Nephron (organoid): ENCODE results near the gene TAS2R4.
A peak's percentile ranks its signal among the peaks of the same experiment; 100 is the strongest.
"Not testable (repeated sequence)": the region's sequence is repeated elsewhere in the genome, so short reads cannot be mapped to it uniquely, and the experiment has no call there.

Experiments
- H3K27ac Mint-ChIP-seq, 3 experiments: 2 replicates each; pipeline ENCODE4 v1.8.0; 2020; ENCODE audit warnings: mixed read lengths in 3 of 3, mild to moderate bottlenecking in 2 of 3, moderate library complexity in 1 of 3
- H3K27me3 Mint-ChIP-seq: 2 replicates; pipeline ENCODE4 v1.8.0; 2021; ENCODE audit warnings: low read depth, mild to moderate bottlenecking, moderate library complexity, mixed read lengths
- H3K36me3 Mint-ChIP-seq: 2 replicates; pipeline ENCODE4 v1.8.0; 2020; ENCODE audit warnings: low read depth, mixed read lengths
- H3K4me1 Mint-ChIP-seq: 2 replicates; pipeline ENCODE4 v1.8.0; 2020; ENCODE audit warnings: mixed read lengths
- H3K4me3 Mint-ChIP-seq, 3 experiments: 2 replicates each; pipeline ENCODE4 v1.8.0; 2020; ENCODE audit warnings: mild to moderate bottlenecking in 3 of 3, mixed read lengths in 3 of 3, moderate library complexity in 2 of 3
- H3K9me3 Mint-ChIP-seq: 2 replicates; pipeline ENCODE4 v1.8.0; 2020; ENCODE audit warnings: mixed read lengths
- TF ChIP-seq, protein P1 (sequence below), 3 experiments: fragments of 200-600 bp; sonication (generic); IDR thresholded peaks; one replicate each; pipeline ENCODE4 v1.5.0; 2021; ENCODE audit warnings: antibody characterized with exemption in 3 of 3; ENCODE audit not compliant: unreplicated experiment in 3 of 3

The TAS2R4 gene

DNA sequence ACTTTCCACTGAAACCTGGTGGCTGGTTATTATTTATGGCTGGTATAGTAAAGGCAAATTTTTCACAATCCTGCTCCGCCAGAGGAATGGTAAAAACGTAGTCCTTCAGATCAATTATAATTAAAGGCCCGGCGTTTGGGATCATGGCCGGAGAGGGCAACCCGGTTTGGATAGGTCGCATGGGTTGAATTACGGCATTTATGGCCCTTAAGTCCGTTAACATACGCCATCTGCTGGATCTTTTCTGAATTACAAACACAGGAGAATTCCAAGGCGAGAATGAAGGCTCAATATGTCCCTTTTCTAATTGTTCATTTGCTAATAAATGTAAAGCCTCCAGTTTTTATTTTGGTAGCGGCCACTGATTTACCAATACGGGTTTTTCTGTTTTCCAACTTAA lies 23.8 kb upstream of the TAS2R4 start:
- H3K4me3 Mint-ChIP-seq, result no peak overlapping the region
- TF ChIP-seq, protein P1, sequence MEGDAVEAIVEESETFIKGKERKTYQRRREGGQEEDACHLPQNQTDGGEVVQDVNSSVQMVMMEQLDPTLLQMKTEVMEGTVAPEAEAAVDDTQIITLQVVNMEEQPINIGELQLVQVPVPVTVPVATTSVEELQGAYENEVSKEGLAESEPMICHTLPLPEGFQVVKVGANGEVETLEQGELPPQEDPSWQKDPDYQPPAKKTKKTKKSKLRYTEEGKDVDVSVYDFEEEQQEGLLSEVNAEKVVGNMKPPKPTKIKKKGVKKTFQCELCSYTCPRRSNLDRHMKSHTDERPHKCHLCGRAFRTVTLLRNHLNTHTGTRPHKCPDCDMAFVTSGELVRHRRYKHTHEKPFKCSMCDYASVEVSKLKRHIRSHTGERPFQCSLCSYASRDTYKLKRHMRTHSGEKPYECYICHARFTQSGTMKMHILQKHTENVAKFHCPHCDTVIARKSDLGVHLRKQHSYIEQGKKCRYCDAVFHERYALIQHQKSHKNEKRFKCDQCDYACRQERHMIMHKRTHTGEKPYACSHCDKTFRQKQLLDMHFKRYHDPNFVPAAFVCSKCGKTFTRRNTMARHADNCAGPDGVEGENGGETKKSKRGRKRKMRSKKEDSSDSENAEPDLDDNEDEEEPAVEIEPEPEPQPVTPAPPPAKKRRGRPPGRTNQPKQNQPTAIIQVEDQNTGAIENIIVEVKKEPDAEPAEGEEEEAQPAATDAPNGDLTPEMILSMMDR (IDR thresholded peaks at IDR 0.05; ENCODE audit: unreplicated experiment in 3 of 3), result peak; percentile 8 to 17 (median 12)
- H3K27me3 Mint-ChIP-seq, result no peaks in the 10 kb centered on the region
- peaks cover 47% of the 10 kb centered on the region for H3K9me3 Mint-ChIP-seq
- peaks cover 99% of the 10 kb centered on the region for H3K36me3 Mint-ChIP-seq
- H3K27ac Mint-ChIP-seq, result no peak overlapping the region
- H3K4me1 Mint-ChIP-seq, result no peaks in the 10 kb centered on the region

GRCh38 chr7:141754939-141755338 lies 21.5 kb upstream of the TAS2R4 start:
- H3K36me3 Mint-ChIP-seq, result peaks cover 100% of the 10 kb centered on the region
- no peaks in the 10 kb centered on the region for H3K27me3 Mint-ChIP-seq
- no peaks in the 10 kb centered on the region for H3K4me1 Mint-ChIP-seq
- peaks cover 46% of the 10 kb centered on the region for H3K9me3 Mint-ChIP-seq
- no peak overlapping the region for H3K4me3 Mint-ChIP-seq
- no peak overlapping the region for H3K27ac Mint-ChIP-seq
- TF ChIP-seq, protein P1 (IDR thresholded peaks at IDR 0.05; ENCODE audit: unreplicated experiment in 3 of 3), result no peak

DNA sequence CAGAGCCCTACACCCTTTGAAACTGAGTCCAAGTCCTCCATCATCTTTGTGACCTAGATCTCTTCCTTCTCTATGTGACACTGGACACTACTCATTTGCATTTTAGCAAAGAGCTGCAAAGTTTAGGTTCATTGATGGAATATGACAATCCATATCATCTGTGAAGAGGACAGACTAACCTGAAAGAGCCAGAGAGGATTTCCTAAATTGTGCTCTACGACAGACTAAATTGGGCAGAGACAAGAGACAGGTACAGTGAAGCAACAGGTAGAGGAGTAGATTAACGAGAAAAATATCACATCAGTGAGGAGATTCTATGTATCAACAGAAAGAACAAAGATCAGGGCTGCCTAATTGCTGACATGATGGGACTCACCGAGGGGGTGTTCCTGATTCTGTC lies 12.7 kb upstream of the TAS2R4 start, which contains the start of gene TAS2R3:
Gene TAS2R3, plus strand, starts transcription at position 301 of the 400 bp plus-strand sequence. Its CDS starts 62 bp downstream, at position 363.
- H3K4me3 Mint-ChIP-seq, result no peak within 1 kb of the TSS
- H3K4me1 Mint-ChIP-seq, result no peaks in the 10 kb centered on the region
- H3K9me3 Mint-ChIP-seq, result peaks cover under 1% of the 10 kb centered on the region
- TF ChIP-seq, protein P1 (IDR thresholded peaks at IDR 0.05; ENCODE audit: unreplicated experiment in 3 of 3), result no peak
- H3K27ac Mint-ChIP-seq, result no peak within 1 kb of the TSS
- peaks cover 65% of the 10 kb centered on the region for H3K36me3 Mint-ChIP-seq
- no peaks in the 10 kb centered on the region for H3K27me3 Mint-ChIP-seq

DNA sequence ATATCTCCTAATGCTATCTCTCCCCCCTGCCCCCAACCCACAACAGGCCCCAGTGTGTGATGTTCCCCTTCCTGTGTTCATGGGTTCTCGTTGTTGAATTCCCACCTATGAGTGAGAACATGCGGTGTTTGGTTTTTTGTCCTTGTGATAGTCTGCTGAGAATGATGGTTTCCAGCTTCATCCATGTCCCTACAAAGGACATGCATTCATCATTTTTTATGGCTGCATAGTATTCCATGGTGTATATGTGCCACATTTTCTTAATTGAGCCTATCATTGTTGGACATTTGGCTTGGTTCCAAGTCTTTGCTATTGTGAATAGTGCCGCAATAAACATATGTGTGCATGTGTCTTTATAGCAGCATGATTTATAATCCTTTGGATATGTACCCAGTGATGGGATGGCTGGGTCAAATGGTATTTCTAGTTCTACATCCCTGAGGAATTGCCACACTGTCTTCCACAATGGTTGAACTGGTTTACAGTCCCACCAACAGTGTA lies 6.3 kb upstream of the TAS2R4 start:
- not testable (repeated sequence) for H3K27me3 Mint-ChIP-seq, H3K27ac Mint-ChIP-seq, H3K4me3 Mint-ChIP-seq, H3K4me1 Mint-ChIP-seq
- Mint-ChIP-seq H3K9me3 (peaks cover 16% of the 10 kb centered on the region), H3K36me3 (peaks cover 63% of the 10 kb centered on the region)

GRCh38 chr7:141785706-141786552 lies 9.5 kb downstream of the TAS2R4 start:
- H3K4me3 Mint-ChIP-seq, result no peak overlapping the region
- no peaks in the 10 kb centered on the region for H3K4me1 Mint-ChIP-seq
- TF ChIP-seq, protein P1 (IDR thresholded peaks at IDR 0.05; ENCODE audit: unreplicated experiment in 3 of 3), result peak; percentile 63 to 78 (median 63)
- no peaks in the 10 kb centered on the region for H3K9me3 Mint-ChIP-seq
- no peak overlapping the region for H3K27ac Mint-ChIP-seq
- peaks cover 31% of the 10 kb centered on the region for H3K36me3 Mint-ChIP-seq
- H3K27me3 Mint-ChIP-seq, result no peaks in the 10 kb centered on the region

GRCh38 chr7:141788296-141788695 lies 11.8 kb downstream of the TAS2R4 start:
- H3K4me1 Mint-ChIP-seq, result no peaks in the 10 kb centered on the region
- peaks cover 42% of the 10 kb centered on the region for H3K36me3 Mint-ChIP-seq
- H3K27me3 Mint-ChIP-seq, result no peaks in the 10 kb centered on the region
- TF ChIP-seq, protein P1 (IDR thresholded peaks at IDR 0.05; ENCODE audit: unreplicated experiment in 3 of 3), result no peak
- no peak overlapping the region for H3K27ac Mint-ChIP-seq
- no peaks in the 10 kb centered on the region for H3K9me3 Mint-ChIP-seq
- H3K4me3 Mint-ChIP-seq, result no peak overlapping the region
